Measurements from ENCODE around the gene ANK2. TPM values are rescaled to one million over a fixed set of nuclear protein-coding genes. Genes with fewer than 3 reads are reported as not detected.

ANK2 gene
- total and polyA plus RNA-seq, 7 experiments from 2014 or later = 1.1 to 2.0 TPM; not detected in 5

- H3K9me3 Mint-ChIP-seq = no peaks in the 10 kb centered on the region
- H3K27me3 Mint-ChIP-seq = peaks cover 0 to 11% (median 0%) of the 10 kb centered on the region in 5 donors
- Histone ChIP-seq H3K27me3 (ENCODE audit: control insufficient read depth in 2 of 2, insufficient read depth in 2 of 2, low read length in 2 of 2) (no peaks in the 10 kb centered on the region), H3K4me3 (ENCODE audit: low read length) (no peak overlapping the region), H3K4me1 (ENCODE audit: control insufficient read depth in 2 of 2, insufficient read depth in 2 of 2, low read length in 2 of 2) (no peaks in the 10 kb centered on the region), H3K27ac (ENCODE audit: low read depth, low read length) (no peak overlapping the region), H3K9me3 (ENCODE audit: control insufficient read depth in 2 of 3, low read length in 3 of 3) (no peaks in the 10 kb centered on the region), H3K36me3 (ENCODE audit: control insufficient read depth in 2 of 3, insufficient read depth in 3 of 3, low read length in 3 of 3) (no peaks in the 10 kb centered on the region)
- no peak overlapping the region for H3K4me3 Mint-ChIP-seq
- ATAC-seq (no peak), DNase-seq (no peak)
- POLR2A ChIA-PET = no interaction called here
- H3K27ac Mint-ChIP-seq = no peak overlapping the region
- no peaks in the 10 kb centered on the region for H3K36me3 Mint-ChIP-seq
- H3K4me1 Mint-ChIP-seq = no peaks in the 10 kb centered on the region
- CTCF ChIA-PET = no interaction called here
- intact Hi-C loops (cut with micrococcal nuclease) = no loop called here
Observed at GRCh38 chr4:113383111-113383785, 333.8 kb downstream of the ANK2 start.

- ChIA-PET CTCF (interaction anchor here (0.6 kb wide), 1 partner anchor 119 kb away, joined by 3 read pairs; no protein-coding TSS in a partner anchor), POLR2A (no interaction called here)
- Mint-ChIP-seq H3K36me3 (no peaks in the 10 kb centered on the region), H3K4me1 (no peaks in the 10 kb centered on the region), H3K4me3 (no peak overlapping the region), H3K27me3 (peaks cover 0 to 11% (median 7%) of the 10 kb centered on the region in 5 donors), H3K9me3 (no peaks in the 10 kb centered on the region), H3K27ac (no peak overlapping the region)
- intact Hi-C loops (cut with micrococcal nuclease) = no loop called here
- no peaks in the 10 kb centered on the region for H3K4me1 ChIP-seq (ENCODE audit: control insufficient read depth in 2 of 2, insufficient read depth in 2 of 2, low read length in 2 of 2)
- H3K36me3 ChIP-seq (ENCODE audit: control insufficient read depth in 2 of 3, insufficient read depth in 3 of 3, low read length in 3 of 3) = no peaks in the 10 kb centered on the region
- no peak overlapping the region for H3K4me3 ChIP-seq (ENCODE audit: low read length)
- H3K27me3 ChIP-seq (ENCODE audit: control insufficient read depth in 2 of 2, insufficient read depth in 2 of 2, low read length in 2 of 2) = no peaks in the 10 kb centered on the region
- no peak overlapping the region for H3K27ac ChIP-seq (ENCODE audit: low read depth, low read length)
- no peaks in the 10 kb centered on the region for H3K9me3 ChIP-seq (ENCODE audit: control insufficient read depth in 2 of 3, low read length in 3 of 3)
- DNase-seq = no peak
- no peak for ATAC-seq
Observed at GRCh38 chr4:113384600-113384999, 335.1 kb downstream of the ANK2 start.

- no peaks in the 10 kb centered on the region for H3K27me3 ChIP-seq (ENCODE audit: control insufficient read depth in 2 of 2, insufficient read depth in 2 of 2, low read length in 2 of 2)
Observed at GRCh38 chr4:113385281-113385899, 335.9 kb downstream of the ANK2 start.

GRCh38 chr4:113389160-113389559 is 339.7 kb downstream of the ANK2 start:
- intact Hi-C loops (cut with micrococcal nuclease) = no loop called here
- CTCF ChIA-PET = no interaction called here
- H3K9me3 Mint-ChIP-seq = no peaks in the 10 kb centered on the region

More at GRCh38 chr4:113385281-113385899, 335.9 kb downstream of the ANK2 start:
- no peak overlapping the region for H3K27ac ChIP-seq (ENCODE audit: low read depth, low read length)
- H3K4me3 ChIP-seq (ENCODE audit: low read length) = no peak overlapping the region
- H3K9me3 Mint-ChIP-seq = no peaks in the 10 kb centered on the region
- no peaks in the 10 kb centered on the region for H3K36me3 ChIP-seq (ENCODE audit: control insufficient read depth in 2 of 3, insufficient read depth in 3 of 3, low read length in 3 of 3)
- CTCF ChIA-PET = interaction anchor here (0.6 kb wide), 1 partner anchor 120 kb away, joined by 3 read pairs; no protein-coding TSS in a partner anchor
- no peaks in the 10 kb centered on the region for H3K9me3 ChIP-seq (ENCODE audit: control insufficient read depth in 2 of 3, low read length in 3 of 3)
- no peak overlapping the region for H3K27ac Mint-ChIP-seq
- no peak overlapping the region for H3K4me3 Mint-ChIP-seq
- H3K36me3 Mint-ChIP-seq = no peaks in the 10 kb centered on the region
- peaks cover 0 to 11% (median 7%) of the 10 kb centered on the region in 5 donors for H3K27me3 Mint-ChIP-seq
- no peak for DNase-seq
- no peaks in the 10 kb centered on the region for H3K4me1 Mint-ChIP-seq
- H3K4me1 ChIP-seq (ENCODE audit: control insufficient read depth in 2 of 2, insufficient read depth in 2 of 2, low read length in 2 of 2) = no peaks in the 10 kb centered on the region
- ATAC-seq = no peak
- intact Hi-C loops (cut with micrococcal nuclease) = no loop called here
- POLR2A ChIA-PET = no interaction called here

GRCh38 chr4:113390850-113391249 is 341.4 kb downstream of the ANK2 start:
- ChIA-PET POLR2A (interaction anchor here (0.6 kb wide), 1 partner anchor 13 kb away, joined by 3 read pairs; no protein-coding TSS in a partner anchor), CTCF (no interaction called here)
- ATAC-seq (no peak), DNase-seq (no peak)
- no peaks in the 10 kb centered on the region for H3K36me3 Mint-ChIP-seq
- Histone ChIP-seq H3K9me3 (ENCODE audit: control insufficient read depth in 2 of 3, low read length in 3 of 3) (no peaks in the 10 kb centered on the region), H3K36me3 (ENCODE audit: control insufficient read depth in 2 of 3, insufficient read depth in 3 of 3, low read length in 3 of 3) (no peaks in the 10 kb centered on the region), H3K27me3 (ENCODE audit: control insufficient read depth in 2 of 2, insufficient read depth in 2 of 2, low read length in 2 of 2) (no peaks in the 10 kb centered on the region), H3K4me1 (ENCODE audit: control insufficient read depth in 2 of 2, insufficient read depth in 2 of 2, low read length in 2 of 2) (no peaks in the 10 kb centered on the region), H3K27ac (ENCODE audit: low read depth, low read length) (no peak overlapping the region), H3K4me3 (ENCODE audit: low read length) (no peak overlapping the region)
- peaks cover 0 to 2% (median 0%) of the 10 kb centered on the region in 7 donors for H3K4me1 Mint-ChIP-seq
- no peak overlapping the region for H3K27ac Mint-ChIP-seq
- H3K27me3 Mint-ChIP-seq = peaks cover 0 to 7% (median 5%) of the 10 kb centered on the region in 5 donors
- H3K4me3 Mint-ChIP-seq = no peak overlapping the region
- H3K9me3 Mint-ChIP-seq = no peaks in the 10 kb centered on the region
- intact Hi-C loops (cut with micrococcal nuclease) = loop anchor here (5.0 to 10.0 kb wide), 3 partner anchors 244 to 391 kb away; no protein-coding TSS in a partner anchor

More at GRCh38 chr4:113389160-113389559, 339.7 kb downstream of the ANK2 start:
- Histone ChIP-seq H3K27ac (ENCODE audit: low read depth, low read length) (no peak overlapping the region), H3K4me1 (ENCODE audit: control insufficient read depth in 2 of 2, insufficient read depth in 2 of 2, low read length in 2 of 2) (no peaks in the 10 kb centered on the region), H3K4me3 (ENCODE audit: low read length) (no peak overlapping the region), H3K9me3 (ENCODE audit: control insufficient read depth in 2 of 3, low read length in 3 of 3) (no peaks in the 10 kb centered on the region), H3K27me3 (ENCODE audit: control insufficient read depth in 2 of 2, insufficient read depth in 2 of 2, low read length in 2 of 2) (no peaks in the 10 kb centered on the region), H3K36me3 (ENCODE audit: control insufficient read depth in 2 of 3, insufficient read depth in 3 of 3, low read length in 3 of 3) (no peaks in the 10 kb centered on the region)
- POLR2A ChIA-PET = no interaction called here
- no peak for ATAC-seq
- no peaks in the 10 kb centered on the region for H3K36me3 Mint-ChIP-seq
- no peaks in the 10 kb centered on the region for H3K4me1 Mint-ChIP-seq
- H3K27ac Mint-ChIP-seq = no peak overlapping the region
- H3K27me3 Mint-ChIP-seq = peaks cover 0 to 7% (median 4%) of the 10 kb centered on the region in 5 donors
- no peak overlapping the region for H3K4me3 Mint-ChIP-seq
- DNase-seq = no peak

- ATAC-seq (no peak), DNase-seq (no peak)
- Histone ChIP-seq H3K36me3 (ENCODE audit: control insufficient read depth in 2 of 3, insufficient read depth in 3 of 3, low read length in 3 of 3) (no peaks in the 10 kb centered on the region), H3K4me1 (ENCODE audit: control insufficient read depth in 2 of 2, insufficient read depth in 2 of 2, low read length in 2 of 2) (no peaks in the 10 kb centered on the region), H3K9me3 (ENCODE audit: control insufficient read depth in 2 of 3, low read length in 3 of 3) (no peaks in the 10 kb centered on the region), H3K27me3 (ENCODE audit: control insufficient read depth in 2 of 2, insufficient read depth in 2 of 2, low read length in 2 of 2) (no peaks in the 10 kb centered on the region), H3K4me3 (ENCODE audit: low read length) (no peak overlapping the region), H3K27ac (ENCODE audit: low read depth, low read length) (no peak overlapping the region)
- POLR2A ChIA-PET = no interaction called here
- H3K4me3 Mint-ChIP-seq = no peak overlapping the region
- H3K4me1 Mint-ChIP-seq = peaks cover 0 to 2% (median 0%) of the 10 kb centered on the region in 7 donors
- intact Hi-C loops (cut with micrococcal nuclease) = loop anchor here (1.0 to 10.0 kb wide), 16 partner anchors 241 to 1413 kb away; no protein-coding TSS in a partner anchor
- H3K27ac Mint-ChIP-seq = no peak overlapping the region
- H3K36me3 Mint-ChIP-seq = no peaks in the 10 kb centered on the region
- H3K27me3 Mint-ChIP-seq = peaks cover 0 to 7% (median 4%) of the 10 kb centered on the region in 5 donors
- H3K9me3 Mint-ChIP-seq = no peaks in the 10 kb centered on the region
- CTCF ChIA-PET = interaction anchor here (0.6 to 2.6 kb wide), 10 partner anchors 46 to 1255 kb away, joined by 3 to 15 read pairs (median 3); no protein-coding TSS in a partner anchor
Observed at GRCh38 chr4:113394108-113394729, 344.8 kb downstream of the ANK2 start.

Measured in naive thymus-derived CD4-positive, alpha-beta T cell (primary cell).